ENCODE results near the gene PCDHA9.
"Not testable (repeated sequence)": the region's sequence is repeated elsewhere in the genome, so short reads cannot be mapped to it uniquely, and the experiment has no call there.

PCDHA9 gene

DNA sequence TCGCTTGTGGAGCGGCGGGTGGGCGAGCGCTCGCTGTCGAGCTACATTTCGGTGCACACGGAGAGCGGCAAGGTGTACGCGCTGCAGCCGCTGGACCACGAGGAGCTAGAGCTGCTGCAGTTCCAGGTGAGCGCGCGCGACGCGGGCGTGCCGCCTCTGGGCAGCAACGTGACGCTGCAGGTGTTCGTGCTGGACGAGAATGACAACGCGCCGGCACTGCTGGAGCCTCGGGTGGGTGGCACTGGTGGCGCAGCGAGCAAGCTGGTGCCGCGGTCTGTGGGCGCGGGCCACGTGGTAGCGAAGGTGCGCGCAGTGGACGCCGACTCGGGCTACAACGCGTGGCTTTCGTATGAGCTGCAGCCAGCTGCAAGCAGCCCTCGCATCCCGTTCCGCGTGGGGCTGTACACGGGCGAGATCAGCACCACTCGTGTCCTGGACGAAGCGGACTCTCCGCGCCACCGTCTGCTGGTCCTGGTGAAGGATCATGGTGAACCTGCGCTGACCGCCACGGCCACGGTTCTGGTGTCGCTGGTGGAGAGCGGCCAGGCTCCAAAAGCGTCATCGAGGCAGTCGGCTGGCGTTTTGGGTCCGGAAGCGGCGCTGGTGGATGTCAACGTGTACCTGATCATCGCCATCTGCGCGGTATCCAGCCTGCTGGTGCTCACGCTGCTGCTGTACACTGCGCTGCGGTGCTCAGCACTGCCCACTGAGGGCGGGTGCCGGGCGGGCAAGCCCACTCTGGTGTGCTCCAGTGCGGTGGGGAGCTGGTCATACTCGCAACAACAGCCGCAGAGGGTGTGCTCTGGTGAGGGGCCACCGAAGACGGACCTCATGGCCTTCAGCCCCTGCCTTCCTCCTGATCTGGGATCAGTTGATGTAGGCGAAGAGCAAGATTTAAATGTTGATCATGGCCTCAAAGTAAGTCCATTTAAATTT is 5.1 kb upstream of the PCDHA9 start:
- Histone ChIP-seq H3K36me3 (ENCODE audit: control insufficient read depth, low read depth, low read length) (no peaks in the 10 kb centered on the region), H3K27ac (ENCODE audit: low read length) (no peak overlapping the region), H3K4me1 (ENCODE audit: control insufficient read depth, low read depth, low read length) (no peaks in the 10 kb centered on the region), H3K9me3 (ENCODE audit: control insufficient read depth, low read depth, low read length) (no peaks in the 10 kb centered on the region), H3K9ac (ENCODE audit: low read length) (no peak overlapping the region), H3K27me3 (ENCODE audit: control insufficient read depth, insufficient read depth, low read length) (no peaks in the 10 kb centered on the region), H3K4me3 (ENCODE audit: low read length) (no peak overlapping the region)

DNA sequence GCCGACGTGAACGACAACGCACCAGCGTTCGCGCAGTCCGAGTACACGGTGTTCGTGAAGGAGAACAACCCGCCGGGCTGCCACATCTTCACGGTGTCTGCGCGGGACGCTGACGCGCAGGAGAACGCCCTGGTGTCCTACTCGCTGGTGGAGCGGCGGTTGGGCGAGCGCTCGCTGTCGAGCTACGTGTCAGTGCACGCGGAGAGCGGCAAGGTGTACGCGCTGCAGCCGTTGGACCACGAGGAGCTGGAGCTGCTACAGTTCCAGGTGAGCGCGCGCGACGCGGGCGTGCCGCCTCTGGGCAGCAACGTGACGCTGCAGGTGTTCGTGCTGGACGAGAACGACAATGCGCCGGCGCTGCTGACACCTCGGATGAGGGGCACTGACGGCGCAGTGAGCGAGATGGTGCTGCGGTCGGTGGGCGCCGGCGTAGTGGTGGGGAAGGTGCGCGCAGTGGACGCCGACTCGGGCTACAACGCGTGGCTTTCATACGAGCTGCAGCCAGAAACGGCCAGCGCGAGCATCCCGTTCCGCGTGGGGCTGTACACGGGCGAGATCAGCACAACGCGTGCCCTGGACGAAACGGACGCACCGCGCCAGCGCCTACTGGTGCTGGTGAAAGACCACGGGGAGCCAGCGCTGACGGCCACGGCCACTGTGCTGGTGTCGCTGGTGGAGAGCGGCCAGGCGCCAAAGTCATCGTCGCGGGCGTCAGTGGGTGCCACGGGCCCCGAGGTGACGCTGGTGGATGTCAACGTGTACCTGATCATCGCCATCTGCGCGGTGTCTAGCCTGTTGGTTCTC is 1.9 kb downstream of the PCDHA9 start:
- H3K4me1 ChIP-seq (ENCODE audit: control insufficient read depth, low read depth, low read length); H3K36me3 ChIP-seq (ENCODE audit: control insufficient read depth, low read depth, low read length); H3K9ac ChIP-seq (ENCODE audit: low read length); H3K4me3 ChIP-seq (ENCODE audit: low read length); H3K27me3 ChIP-seq (ENCODE audit: control insufficient read depth, insufficient read depth, low read length); H3K27ac ChIP-seq (ENCODE audit: low read length); H3K9me3 ChIP-seq (ENCODE audit: control insufficient read depth, low read depth, low read length): not testable (repeated sequence)

DNA sequence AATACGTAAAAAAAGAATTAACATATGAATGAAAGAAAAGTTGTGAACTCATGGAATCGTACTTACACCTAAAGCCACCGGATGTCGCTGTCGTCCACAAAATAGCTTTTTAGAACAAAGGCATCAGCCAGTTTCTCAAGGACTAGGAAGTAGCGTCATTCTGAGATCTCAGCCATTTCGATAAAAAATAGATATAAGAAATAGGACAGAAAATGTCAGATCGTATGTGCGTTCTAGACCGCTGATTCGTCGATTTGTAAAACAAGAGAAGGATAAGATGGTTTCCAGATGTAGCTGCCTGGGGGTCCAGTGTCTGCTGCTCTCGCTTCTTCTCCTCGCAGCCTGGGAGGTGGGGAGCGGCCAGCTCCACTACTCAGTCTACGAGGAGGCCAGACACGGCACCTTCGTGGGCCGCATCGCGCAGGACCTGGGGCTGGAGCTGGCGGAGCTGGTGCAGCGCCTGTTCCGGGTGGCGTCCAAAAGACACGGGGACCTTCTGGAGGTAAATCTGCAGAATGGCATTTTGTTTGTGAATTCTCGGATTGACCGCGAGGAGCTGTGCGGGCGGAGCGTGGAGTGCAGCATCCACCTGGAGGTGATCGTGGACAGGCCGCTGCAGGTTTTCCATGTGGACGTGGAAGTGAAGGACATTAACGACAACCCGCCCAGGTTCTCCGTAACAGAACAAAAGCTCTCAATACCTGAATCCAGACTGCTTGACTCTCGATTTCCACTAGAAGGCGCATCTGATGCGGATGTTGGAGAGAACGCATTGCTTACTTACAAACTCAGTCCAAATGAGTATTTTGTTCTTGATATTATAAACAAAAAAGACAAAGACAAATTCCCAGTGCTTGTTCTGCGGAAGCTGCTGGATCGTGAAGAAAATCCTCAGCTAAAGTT is 7.8 kb downstream of the PCDHA9 start, which contains the start of gene PCDHA10:
Gene PCDHA10 (plus strand): TSS at position 126 of the 903 bp plus-strand sequence. CDS start 152 bp downstream, at position 278.
- Histone ChIP-seq H3K4me1 (ENCODE audit: control insufficient read depth, low read depth, low read length) (no peaks in the 10 kb centered on the region), H3K27ac (ENCODE audit: low read length) (no peak within 1 kb of the TSS), H3K27me3 (ENCODE audit: control insufficient read depth, insufficient read depth, low read length) (no peaks in the 10 kb centered on the region), H3K36me3 (ENCODE audit: control insufficient read depth, low read depth, low read length) (no peaks in the 10 kb centered on the region), H3K9me3 (ENCODE audit: control insufficient read depth, low read depth, low read length) (no peaks in the 10 kb centered on the region), H3K4me3 (ENCODE audit: low read length) (peak within 1 kb of the TSS; percentile 17), H3K9ac (ENCODE audit: low read length) (peak within 1 kb of the TSS; percentile 36)

DNA sequence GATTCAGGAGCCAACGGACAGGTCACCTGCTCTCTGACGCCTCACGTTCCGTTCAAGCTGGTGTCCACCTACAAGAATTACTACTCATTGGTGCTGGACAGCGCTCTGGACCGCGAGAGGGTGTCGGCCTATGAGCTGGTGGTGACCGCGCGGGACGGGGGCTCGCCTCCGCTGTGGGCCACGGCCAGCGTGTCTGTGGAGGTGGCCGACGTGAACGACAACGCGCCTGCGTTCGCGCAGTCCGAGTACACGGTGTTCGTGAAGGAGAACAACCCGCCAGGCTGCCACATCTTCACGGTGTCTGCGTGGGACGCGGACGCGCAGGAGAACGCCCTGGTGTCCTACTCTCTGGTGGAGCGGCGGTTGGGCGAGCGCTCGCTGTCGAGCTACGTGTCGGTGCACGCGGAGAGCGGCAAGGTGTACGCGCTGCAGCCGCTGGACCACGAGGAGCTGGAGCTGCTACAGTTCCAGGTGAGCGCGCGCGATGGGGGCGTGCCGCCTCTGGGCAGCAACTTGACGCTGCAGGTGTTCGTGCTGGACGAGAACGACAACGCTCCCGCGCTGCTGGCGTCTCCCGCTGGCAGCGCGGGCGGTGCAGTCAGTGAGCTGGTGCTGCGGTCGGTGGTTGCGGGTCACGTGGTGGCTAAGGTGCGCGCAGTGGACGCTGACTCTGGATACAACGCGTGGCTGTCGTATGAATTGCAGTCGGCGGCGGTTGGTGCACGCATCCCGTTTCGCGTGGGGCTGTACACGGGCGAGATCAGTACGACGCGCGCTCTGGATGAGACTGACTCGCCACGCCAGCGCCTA is 9.2 kb downstream of the PCDHA9 start:
- no peak overlapping the region for H3K9ac ChIP-seq (ENCODE audit: low read length)
- no peak overlapping the region for H3K4me3 ChIP-seq (ENCODE audit: low read length)
- H3K27ac ChIP-seq (ENCODE audit: low read length), result no peak overlapping the region
- H3K36me3 ChIP-seq (ENCODE audit: control insufficient read depth, low read depth, low read length), result no peaks in the 10 kb centered on the region
- no peaks in the 10 kb centered on the region for H3K9me3 ChIP-seq (ENCODE audit: control insufficient read depth, low read depth, low read length)
- no peaks in the 10 kb centered on the region for H3K4me1 ChIP-seq (ENCODE audit: control insufficient read depth, low read depth, low read length)
- H3K27me3 ChIP-seq (ENCODE audit: control insufficient read depth, insufficient read depth, low read length), result no peaks in the 10 kb centered on the region

DNA sequence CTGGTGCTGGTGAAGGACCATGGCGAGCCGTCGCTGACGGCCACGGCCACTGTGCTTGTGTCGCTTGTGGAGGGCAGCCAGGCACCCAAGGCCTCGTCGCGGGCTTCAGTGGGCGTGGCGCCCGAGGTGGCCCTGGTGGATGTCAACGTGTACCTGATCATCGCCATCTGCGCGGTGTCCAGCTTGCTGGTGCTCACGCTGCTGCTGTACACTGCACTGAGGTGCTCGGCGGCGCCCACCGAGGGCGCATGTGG is 9.7 kb downstream of the PCDHA9 start:
- Histone ChIP-seq H3K4me3 (ENCODE audit: low read length) (no peak overlapping the region), H3K27me3 (ENCODE audit: control insufficient read depth, insufficient read depth, low read length) (no peaks in the 10 kb centered on the region), H3K4me1 (ENCODE audit: control insufficient read depth, low read depth, low read length) (no peaks in the 10 kb centered on the region), H3K9ac (ENCODE audit: low read length) (no peak overlapping the region), H3K9me3 (ENCODE audit: control insufficient read depth, low read depth, low read length) (no peaks in the 10 kb centered on the region), H3K36me3 (ENCODE audit: control insufficient read depth, low read depth, low read length) (no peaks in the 10 kb centered on the region), H3K27ac (ENCODE audit: low read length) (no peak overlapping the region)

DNA sequence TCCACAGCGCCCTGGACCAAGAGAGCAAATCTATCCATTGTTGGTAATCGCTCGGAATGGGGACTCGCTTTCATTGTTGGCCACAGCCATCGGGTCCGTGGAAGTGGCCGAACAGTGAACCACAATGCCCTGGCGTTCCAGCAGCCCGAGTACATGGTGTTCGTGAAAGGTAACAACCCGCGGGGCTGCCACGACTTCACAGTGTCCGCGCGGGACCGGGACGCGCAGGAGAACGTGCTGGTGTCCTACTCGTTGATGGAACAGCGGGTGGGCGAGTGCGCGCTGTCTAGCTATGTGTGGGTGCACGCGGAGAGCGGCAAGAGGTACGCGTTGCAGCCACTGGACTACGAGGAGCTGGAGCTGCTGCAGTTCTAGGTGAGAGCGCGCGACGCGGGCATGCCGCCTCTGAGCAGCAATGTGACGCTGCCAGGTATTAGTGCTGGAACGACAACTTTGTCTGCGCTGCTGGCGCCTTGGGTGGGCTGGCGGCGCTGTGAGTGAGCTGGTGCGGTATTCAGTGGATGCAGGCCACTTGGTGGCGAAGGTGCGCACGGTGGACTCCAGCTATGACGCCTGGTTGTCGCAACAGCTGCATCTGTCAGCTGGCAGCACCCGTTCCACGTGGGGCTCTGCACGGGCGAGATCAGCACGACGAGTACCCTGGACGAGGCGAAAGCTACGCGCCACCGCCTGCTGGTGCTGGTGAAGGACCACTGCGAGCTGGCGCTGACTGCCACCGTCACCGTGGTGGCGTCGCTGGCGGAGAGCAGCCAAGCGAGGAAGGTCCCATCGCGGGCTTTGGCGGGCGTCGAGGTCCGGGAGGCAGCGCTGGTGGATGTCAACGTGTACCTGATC is 14.5 kb downstream of the PCDHA9 start:
- no peaks in the 10 kb centered on the region for H3K27me3 ChIP-seq (ENCODE audit: control insufficient read depth, insufficient read depth, low read length)

DNA sequence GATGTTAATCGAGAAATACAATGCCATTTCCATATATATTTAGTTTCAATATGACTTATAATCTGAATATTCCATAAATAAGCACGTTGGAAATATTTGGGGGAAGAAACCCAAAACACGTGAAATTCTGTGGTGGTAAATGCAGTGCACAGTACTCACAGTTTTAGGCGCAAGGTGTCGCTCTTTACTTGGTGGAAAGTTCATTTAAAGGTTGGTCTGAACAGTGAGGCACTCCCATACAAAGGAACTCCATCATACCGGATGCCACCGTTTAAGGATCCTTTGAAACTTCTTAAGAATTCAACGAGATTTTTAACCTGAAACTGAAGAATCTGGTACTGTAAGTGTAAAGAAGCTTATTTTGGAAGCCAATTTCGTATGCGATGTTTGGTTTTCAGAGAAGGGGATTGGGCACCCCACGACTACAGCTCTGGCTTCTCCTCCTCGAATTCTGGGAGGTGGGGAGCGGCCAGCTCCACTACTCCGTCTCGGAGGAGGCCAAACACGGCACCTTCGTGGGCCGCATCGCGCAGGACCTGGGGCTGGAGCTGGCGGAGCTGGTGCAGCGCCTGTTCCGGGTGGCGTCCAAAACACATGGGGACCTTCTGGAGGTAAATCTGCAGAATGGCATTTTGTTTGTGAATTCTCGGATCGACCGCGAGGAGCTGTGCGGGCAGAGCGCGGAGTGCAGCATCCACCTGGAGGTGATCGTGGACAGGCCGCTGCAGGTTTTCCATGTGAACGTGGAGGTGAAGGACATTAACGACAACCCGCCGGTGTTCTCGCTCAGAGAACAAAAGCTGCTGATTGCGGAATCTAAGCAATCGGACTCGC is 20.8 kb downstream of the PCDHA9 start, which contains the start of gene PCDHA11:
Gene PCDHA11 (plus strand): TSS at position 237 of the 834 bp plus-strand sequence. CDS start 147 bp downstream, at position 384.
- Histone ChIP-seq H3K9me3 (ENCODE audit: control insufficient read depth, low read depth, low read length) (no peaks in the 10 kb centered on the region), H3K27ac (ENCODE audit: low read length) (no peak within 1 kb of the TSS), H3K4me3 (ENCODE audit: low read length) (peak within 1 kb of the TSS; percentile 26), H3K36me3 (ENCODE audit: control insufficient read depth, low read depth, low read length) (no peaks in the 10 kb centered on the region), H3K9ac (ENCODE audit: low read length) (peak within 1 kb of the TSS; percentile 4), H3K4me1 (ENCODE audit: control insufficient read depth, low read depth, low read length) (no peaks in the 10 kb centered on the region), H3K27me3 (ENCODE audit: control insufficient read depth, insufficient read depth, low read length) (no peaks in the 10 kb centered on the region)

More for the DNA sequence above, 14.5 kb downstream of the PCDHA9 start:
- no peaks in the 10 kb centered on the region for H3K36me3 ChIP-seq (ENCODE audit: control insufficient read depth, low read depth, low read length)
- no peak overlapping the region for H3K9ac ChIP-seq (ENCODE audit: low read length)
- H3K27ac ChIP-seq (ENCODE audit: low read length), result no peak overlapping the region
- no peak overlapping the region for H3K4me3 ChIP-seq (ENCODE audit: low read length)
- H3K9me3 ChIP-seq (ENCODE audit: control insufficient read depth, low read depth, low read length), result no peaks in the 10 kb centered on the region
- H3K4me1 ChIP-seq (ENCODE audit: control insufficient read depth, low read depth, low read length), result no peaks in the 10 kb centered on the region

DNA sequence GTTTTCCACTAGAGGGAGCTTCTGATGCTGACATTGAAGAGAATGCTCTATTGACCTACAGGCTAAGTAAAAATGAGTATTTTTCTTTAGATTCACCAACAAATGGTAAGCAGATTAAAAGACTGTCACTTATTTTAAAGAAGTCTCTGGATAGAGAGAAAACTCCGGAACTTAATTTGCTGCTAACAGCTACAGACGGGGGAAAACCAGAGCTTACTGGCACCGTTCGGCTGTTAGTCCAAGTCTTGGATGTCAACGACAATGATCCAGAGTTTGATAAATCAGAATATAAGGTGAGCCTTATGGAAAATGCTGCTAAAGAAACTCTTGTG is 21.3 kb downstream of the PCDHA9 start:
- Histone ChIP-seq H3K27me3 (ENCODE audit: control insufficient read depth, insufficient read depth, low read length) (no peaks in the 10 kb centered on the region), H3K9ac (ENCODE audit: low read length) (no peak overlapping the region), H3K9me3 (ENCODE audit: control insufficient read depth, low read depth, low read length) (no peaks in the 10 kb centered on the region), H3K4me1 (ENCODE audit: control insufficient read depth, low read depth, low read length) (peaks cover 2% of the 10 kb centered on the region), H3K36me3 (ENCODE audit: control insufficient read depth, low read depth, low read length) (no peaks in the 10 kb centered on the region), H3K27ac (ENCODE audit: low read length) (no peak overlapping the region), H3K4me3 (ENCODE audit: low read length) (no peak overlapping the region)

DNA sequence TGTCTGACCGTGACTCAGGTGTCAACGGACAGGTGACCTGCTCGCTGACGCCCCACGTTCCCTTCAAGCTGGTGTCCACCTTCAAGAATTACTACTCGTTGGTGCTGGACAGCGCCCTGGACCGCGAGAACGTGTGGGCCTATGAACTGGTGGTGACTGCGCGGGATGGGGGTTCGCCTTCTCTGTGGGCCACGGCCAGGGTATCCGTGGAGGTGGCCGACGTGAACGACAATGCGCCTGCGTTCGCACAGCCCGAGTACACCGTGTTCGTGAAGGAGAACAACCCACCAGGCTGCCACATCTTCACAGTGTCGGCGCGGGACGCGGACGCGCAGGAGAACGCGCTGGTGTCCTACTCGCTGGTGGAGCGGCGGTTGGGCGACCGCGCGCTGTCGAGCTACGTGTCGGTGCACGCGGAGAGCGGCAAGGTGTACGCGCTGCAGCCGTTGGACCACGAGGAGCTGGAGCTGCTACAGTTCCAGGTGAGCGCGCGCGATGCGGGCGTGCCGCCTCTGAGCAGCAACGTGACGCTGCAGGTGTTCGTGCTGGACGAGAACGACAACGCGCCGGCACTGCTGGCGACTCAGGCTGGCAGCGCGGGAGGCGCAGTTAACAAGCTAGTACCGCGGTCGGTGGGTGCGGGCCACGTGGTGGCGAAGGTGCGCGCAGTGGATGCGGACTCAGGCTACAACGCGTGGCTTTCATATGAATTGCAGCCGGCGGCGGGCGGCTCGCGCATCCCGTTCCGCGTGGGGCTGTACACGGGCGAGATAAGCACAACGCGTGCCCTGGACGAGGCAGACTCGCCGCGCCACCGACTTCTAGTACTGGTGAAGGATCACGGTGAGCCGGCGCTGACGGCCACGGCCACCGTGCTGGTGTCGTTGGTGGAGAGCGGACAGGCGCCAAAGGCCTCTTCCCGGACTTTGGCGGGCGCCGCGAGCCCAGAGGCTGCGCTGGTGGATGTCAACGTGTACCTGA is 22.3 kb downstream of the PCDHA9 start:
- H3K27me3 ChIP-seq (ENCODE audit: control insufficient read depth, insufficient read depth, low read length), result no peaks in the 10 kb centered on the region
- H3K9ac ChIP-seq (ENCODE audit: low read length), result no peak overlapping the region
- H3K9me3 ChIP-seq (ENCODE audit: control insufficient read depth, low read depth, low read length), result no peaks in the 10 kb centered on the region
- H3K27ac ChIP-seq (ENCODE audit: low read length), result no peak overlapping the region
- peaks cover 2% of the 10 kb centered on the region for H3K4me1 ChIP-seq (ENCODE audit: control insufficient read depth, low read depth, low read length)
- no peaks in the 10 kb centered on the region for H3K36me3 ChIP-seq (ENCODE audit: control insufficient read depth, low read depth, low read length)
- H3K4me3 ChIP-seq (ENCODE audit: low read length), result no peak overlapping the region
